Activated T-cell treated with anti-CD3 and anti-CD28 coated beads, Interleukin-2, amount 50 U/mL, for 4 hours (primary cell): ENCODE measurements around the gene MRPL38. TPM values are rescaled to one million over a fixed set of nuclear protein-coding genes. Genes with fewer than 3 reads are reported as not detected.
"Not testable (repeated sequence)": the region's sequence is repeated elsewhere in the genome, so short reads cannot be mapped to it uniquely, and the experiment has no call there.

Experiments used
- ATAC-seq, 2 donors: fragments of 200-7000 bp; cut with Tn5 transposase; one replicate each; pipeline ENCODE4 v1.10.0; 2021
- DNase-seq: peaks from one replicate; pipeline ENCODE4 v3.0.0-alpha.2; 2020
- H3K27me3 Mint-ChIP-seq: one replicate; pipeline ENCODE4 v1.8.0; 2021; ENCODE audit warnings: low read depth, mixed read lengths
- H3K36me3 Mint-ChIP-seq: one replicate; pipeline ENCODE4 v1.8.0; 2022; ENCODE audit warnings: mixed read lengths; ENCODE audit not compliant: insufficient read depth
- H3K4me1 Mint-ChIP-seq: one replicate; pipeline ENCODE4 v1.8.0; 2021; ENCODE audit warnings: low read depth, mixed read lengths
- H3K4me3 Mint-ChIP-seq: one replicate; pipeline ENCODE4 v1.8.0; 2021; ENCODE audit warnings: mild to moderate bottlenecking, moderate library complexity, mixed read lengths
- H3K9me3 Mint-ChIP-seq: one replicate; pipeline ENCODE4 v1.8.0; 2021; ENCODE audit warnings: mixed read lengths
- total RNA-seq, 3 donors: library from RNA; stranded (reverse); gene quantifications; one replicate each; pipeline ENCODE4 v1.2.1, GENCODE V29; 2021

The MRPL38 gene
- total RNA-seq, 3 donors from 2014 or later = 203 to 227 (median 218) TPM

GRCh38 chr17:75869282-75870141 lies 35.2 kb downstream of the MRPL38 start:
- Mint-ChIP-seq H3K36me3 (no peaks in the 10 kb centered on the region), H3K4me3 (no peak overlapping the region), H3K27me3 (no peaks in the 10 kb centered on the region), H3K4me1 (peaks cover 26% of the 10 kb centered on the region), H3K9me3 (no peaks in the 10 kb centered on the region)
- ATAC-seq = no peak
- no peak for DNase-seq

GRCh38 chr17:75868730-75869281 lies 35.9 kb downstream of the MRPL38 start:
- H3K4me3 Mint-ChIP-seq, H3K36me3 Mint-ChIP-seq, DNase-seq, ATAC-seq, H3K27me3 Mint-ChIP-seq, H3K9me3 Mint-ChIP-seq: not testable (repeated sequence)
- peaks cover 30% of the 10 kb centered on the region for H3K4me1 Mint-ChIP-seq

GRCh38 chr17:75865404-75866188 lies 39.1 kb downstream of the MRPL38 start:
- H3K36me3 Mint-ChIP-seq, H3K27me3 Mint-ChIP-seq, H3K9me3 Mint-ChIP-seq, ATAC-seq, DNase-seq: not testable (repeated sequence)
- Mint-ChIP-seq H3K4me1 (peaks cover 20% of the 10 kb centered on the region), H3K4me3 (peak overlapping the region; percentile 24)

- Mint-ChIP-seq H3K4me3 (peak overlapping the region; percentile 24), H3K4me1 (peaks cover 20% of the 10 kb centered on the region)
- not testable (repeated sequence) for H3K36me3 Mint-ChIP-seq, H3K9me3 Mint-ChIP-seq, H3K27me3 Mint-ChIP-seq, DNase-seq
- peak; percentile 32 to 60 for ATAC-seq
Measured at GRCh38 chr17:75864887-75865286, 39.8 kb downstream of the MRPL38 start.

GRCh38 chr17:75864448-75864871 lies 40.2 kb downstream of the MRPL38 start:
- peak; percentile 69 to 75 for ATAC-seq
- Mint-ChIP-seq H3K9me3 (no peaks in the 10 kb centered on the region), H3K27me3 (no peaks in the 10 kb centered on the region), H3K36me3 (no peaks in the 10 kb centered on the region), H3K4me1 (peaks cover 21% of the 10 kb centered on the region), H3K4me3 (no peak overlapping the region)
- no peak for DNase-seq

- Mint-ChIP-seq H3K4me3 (no peak overlapping the region), H3K9me3 (no peaks in the 10 kb centered on the region), H3K36me3 (no peaks in the 10 kb centered on the region), H3K27me3 (no peaks in the 10 kb centered on the region), H3K4me1 (peaks cover 33% of the 10 kb centered on the region)
- ATAC-seq (no peak), DNase-seq (no peak)
Measured at GRCh38 chr17:75861927-75862317, 42.8 kb downstream of the MRPL38 start.

GRCh38 chr17:75859358-75859757 lies 45.3 kb downstream of the MRPL38 start:
- DNase-seq, H3K9me3 Mint-ChIP-seq, H3K27me3 Mint-ChIP-seq, H3K4me3 Mint-ChIP-seq, H3K36me3 Mint-ChIP-seq, ATAC-seq: not testable (repeated sequence)
- peaks cover 29% of the 10 kb centered on the region for H3K4me1 Mint-ChIP-seq

- no peaks in the 10 kb centered on the region for H3K36me3 Mint-ChIP-seq
- no peaks in the 10 kb centered on the region for H3K27me3 Mint-ChIP-seq
- ATAC-seq = peak in 1 of 2 donors; percentile 33
- H3K4me3 Mint-ChIP-seq = no peak overlapping the region
- H3K9me3 Mint-ChIP-seq = no peaks in the 10 kb centered on the region
- peak; percentile 36 for DNase-seq
- H3K4me1 Mint-ChIP-seq = peaks cover 39% of the 10 kb centered on the region
Measured at GRCh38 chr17:75856062-75856756, 48.5 kb downstream of the MRPL38 start.

- H3K4me3 Mint-ChIP-seq = no peak within 1 kb of the TSS
- no peaks in the 10 kb centered on the region for H3K36me3 Mint-ChIP-seq
- peaks cover 39% of the 10 kb centered on the region for H3K4me1 Mint-ChIP-seq
- no peaks in the 10 kb centered on the region for H3K9me3 Mint-ChIP-seq
- DNase-seq = peak; percentile 96
- H3K27me3 Mint-ChIP-seq = no peaks in the 10 kb centered on the region
- peak; percentile 91 to 93 for ATAC-seq
Measured at GRCh38 chr17:75855310-75856061, 49.2 kb downstream of the MRPL38 start, which contains the start of gene WBP2. TSS of gene WBP2 (minus strand) at chr17:75855335. CDS start at chr17:75855297, 38 bp downstream.

- ATAC-seq (peak; percentile 9 to 16), DNase-seq (no peak)
- Mint-ChIP-seq H3K36me3 (peaks cover under 1% of the 10 kb centered on the region), H3K4me1 (peaks cover 39% of the 10 kb centered on the region), H3K27me3 (no peaks in the 10 kb centered on the region), H3K9me3 (no peaks in the 10 kb centered on the region), H3K4me3 (no peak overlapping the region)
Measured at GRCh38 chr17:75854881-75855309, 49.8 kb downstream of the MRPL38 start.

GRCh38 chr17:75854101-75854748 lies 50.5 kb downstream of the MRPL38 start:
- no peaks in the 10 kb centered on the region for H3K27me3 Mint-ChIP-seq
- peaks cover 7% of the 10 kb centered on the region for H3K36me3 Mint-ChIP-seq
- H3K4me3 Mint-ChIP-seq = no peak overlapping the region
- ATAC-seq (no peak), DNase-seq (no peak)
- H3K9me3 Mint-ChIP-seq = no peaks in the 10 kb centered on the region
- H3K4me1 Mint-ChIP-seq = peaks cover 36% of the 10 kb centered on the region

GRCh38 chr17:75853433-75853832 lies 51.3 kb downstream of the MRPL38 start:
- Mint-ChIP-seq H3K36me3 (peaks cover 8% of the 10 kb centered on the region), H3K27me3 (no peaks in the 10 kb centered on the region), H3K4me3 (peak overlapping the region; percentile 13), H3K9me3 (no peaks in the 10 kb centered on the region), H3K4me1 (peaks cover 33% of the 10 kb centered on the region)
- no peak for DNase-seq
- ATAC-seq = no peak

GRCh38 chr17:75851693-75851991 lies 53.0 kb downstream of the MRPL38 start:
- not testable (repeated sequence) for ATAC-seq, DNase-seq, H3K27me3 Mint-ChIP-seq, H3K4me3 Mint-ChIP-seq, H3K9me3 Mint-ChIP-seq
- peaks cover 12% of the 10 kb centered on the region for H3K36me3 Mint-ChIP-seq
- H3K4me1 Mint-ChIP-seq = peaks cover 33% of the 10 kb centered on the region
